SK-N-MC (cell line): ENCODE data around the gene PTPA.

Experiments
- DNase-seq: peaks from one replicate; pipeline ENCODE4 v3.0.0-alpha.2; 2011; ENCODE audit warnings: low read depth, low spot score
- H3K27ac ChIP-seq: fragments of 200-600 bp; sonication (generic); 2 replicates; pipeline ENCODE4 v1.5.1; 2016; ENCODE audit warnings: mixed run types
- H3K36me3 ChIP-seq: fragments of 200-600 bp; sonication (generic); 2 replicates; pipeline ENCODE4 v1.6.1; 2017; ENCODE audit warnings: antibody characterized with exemption, low read length, mixed read lengths; ENCODE audit not compliant: insufficient read depth
- H3K4me3 ChIP-seq: fragments of 200-600 bp; sonication (generic); 2 replicates; pipeline ENCODE4 v1.5.1; 2016
- H3K9ac ChIP-seq: fragments of 200-600 bp; sonication (generic); 2 replicates; pipeline ENCODE4 v1.8.0; 2017; ENCODE audit warnings: mixed run types, mixed read lengths; ENCODE audit not compliant: insufficient read length
- H3K9me3 ChIP-seq: fragments of 200-600 bp; sonication (generic); 2 replicates; pipeline ENCODE4 v1.6.1; 2017; ENCODE audit warnings: low read depth, mild to moderate bottlenecking, antibody characterized with exemption, low read length, moderate library complexity, mixed read lengths
- EZH2 ChIP-seq: fragments of 200-600 bp; sonication (generic); IDR thresholded peaks from one replicate; pipeline ENCODE4 v1.6.1; 2017; ENCODE audit warnings: antibody characterized with exemption
- FOXP2 ChIP-seq: optimal IDR thresholded peaks from 2 replicates; pipeline ENCODE3; 2011; ENCODE audit warnings: mild to moderate bottlenecking, moderate library complexity; ENCODE audit not compliant: insufficient read depth; ENCODE audit errors: extremely low read length, control extremely low read depth
- POLR2AphosphoS5 ChIP-seq: IDR thresholded peaks from 2 replicates; pipeline ENCODE4 v1.6.1; 2012; ENCODE audit warnings: mild to moderate bottlenecking, low read depth, low read length, borderline replicate concordance

PTPA gene

GRCh38 chr9:129148463-129149204, 37.4 kb downstream of the PTPA start:
- no peak for DNase-seq
- Histone ChIP-seq H3K27ac (no peak overlapping the region), H3K4me3 (no peak overlapping the region), H3K36me3 (peaks cover 6% of the 10 kb centered on the region; the same call in 1 of the 2 replicates), H3K9ac (no peak overlapping the region), H3K9me3 (no peaks in the 10 kb centered on the region)
- TF ChIP-seq FOXP2: no peak
- TF ChIP-seq POLR2AphosphoS5: no peak
- no peak for TF ChIP-seq EZH2

- TF ChIP-seq POLR2AphosphoS5: no peak
- no peak for TF ChIP-seq FOXP2
- TF ChIP-seq EZH2: no peak
These were observed 38.2 kb downstream of the PTPA start for GRCh38 chr9:129149442-129149841.

DNA sequence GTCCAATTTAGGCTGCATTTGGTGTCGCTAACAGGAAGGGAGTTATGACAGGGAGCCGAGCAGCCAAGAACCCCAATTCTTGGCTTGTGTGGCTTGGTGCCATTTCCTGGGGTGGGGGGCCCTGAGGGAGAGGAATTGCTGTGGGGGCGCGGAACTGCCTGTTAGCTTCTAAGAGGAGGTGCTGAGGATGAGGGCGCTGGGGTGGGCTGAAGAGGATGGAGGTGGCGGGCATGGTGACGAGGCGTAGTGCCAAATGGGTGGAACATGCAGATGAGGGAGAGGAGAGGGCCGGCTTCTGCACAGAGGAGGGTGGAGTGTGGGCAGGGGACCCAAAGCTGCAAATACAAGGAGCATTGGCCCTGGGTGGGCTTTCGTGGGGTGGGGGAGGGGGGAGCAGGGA, 38.9 kb downstream of the PTPA start:
- Histone ChIP-seq H3K9me3 (no peaks in the 10 kb centered on the region), H3K36me3 (no peaks in the 10 kb centered on the region), H3K27ac (no peak overlapping the region), H3K9ac (no peak overlapping the region), H3K4me3 (no peak overlapping the region)
- TF ChIP-seq EZH2 (no peak), POLR2AphosphoS5 (no peak), FOXP2 (no peak)
- DNase-seq: no peak

More at GRCh38 chr9:129149442-129149841, 38.2 kb downstream of the PTPA start:
- Histone ChIP-seq H3K27ac (no peak overlapping the region), H3K9ac (no peak overlapping the region), H3K9me3 (no peaks in the 10 kb centered on the region), H3K36me3 (no peaks in the 10 kb centered on the region), H3K4me3 (no peak overlapping the region)
- no peak for DNase-seq

DNA sequence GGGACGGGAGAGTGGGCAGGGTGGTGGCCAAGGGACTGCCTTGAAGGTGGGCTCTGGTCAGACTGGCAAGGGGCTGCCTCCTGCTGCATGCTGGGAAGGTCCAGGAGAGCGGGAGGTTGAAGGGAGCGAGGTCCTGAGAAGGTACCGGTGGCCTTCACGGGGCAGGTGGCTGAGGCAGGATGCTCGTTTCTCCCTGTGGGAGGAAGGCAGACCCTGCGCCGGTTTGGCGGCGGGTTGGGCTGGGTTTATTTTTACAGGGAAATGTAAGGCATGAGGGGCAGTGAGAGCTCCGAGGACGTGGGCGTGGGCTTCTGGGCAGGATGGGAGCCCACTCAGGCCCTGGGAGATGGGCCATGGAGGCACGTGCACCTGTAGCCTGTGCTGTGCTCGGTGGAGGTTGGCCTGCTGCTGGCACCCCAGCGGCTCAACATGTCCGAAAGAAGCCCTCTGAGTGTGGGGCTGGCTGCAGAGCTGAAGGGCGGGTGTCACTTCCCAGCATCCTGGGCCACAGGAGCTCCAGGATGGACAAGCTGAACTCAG, 39.5 kb downstream of the PTPA start:
- Histone ChIP-seq H3K9me3 (no peaks in the 10 kb centered on the region), H3K27ac (no peak overlapping the region), H3K9ac (no peak overlapping the region), H3K4me3 (no peak overlapping the region), H3K36me3 (no peaks in the 10 kb centered on the region)
- no peak for DNase-seq
- TF ChIP-seq EZH2: no peak
- no peak for TF ChIP-seq POLR2AphosphoS5
- TF ChIP-seq FOXP2: no peak

DNA sequence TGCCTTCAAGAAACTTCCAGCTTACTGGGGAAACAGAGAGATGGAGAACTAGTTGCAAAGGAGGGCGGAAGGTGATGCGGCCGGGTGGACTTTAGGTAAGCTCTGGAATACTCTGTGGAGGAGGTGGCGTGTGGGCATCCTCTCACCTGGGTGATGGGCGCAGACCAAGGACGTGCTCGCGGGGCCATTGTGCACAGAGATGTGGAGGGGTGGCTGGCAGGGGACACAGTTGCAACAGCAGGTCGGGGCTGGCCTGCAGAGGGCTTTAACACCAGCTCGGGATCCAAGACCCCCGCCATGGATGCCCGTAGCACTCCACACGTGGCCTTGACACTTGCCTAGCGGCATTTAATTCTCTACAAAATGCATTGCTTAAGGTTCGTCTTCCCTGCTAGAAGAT, 40.3 kb downstream of the PTPA start:
- no peak for TF ChIP-seq EZH2
- Histone ChIP-seq H3K27ac (no peak overlapping the region), H3K36me3 (no peaks in the 10 kb centered on the region), H3K4me3 (no peak overlapping the region), H3K9me3 (no peaks in the 10 kb centered on the region), H3K9ac (no peak overlapping the region)
- no peak for DNase-seq

- Histone ChIP-seq H3K9ac (no peak overlapping the region), H3K36me3 (no peaks in the 10 kb centered on the region), H3K27ac (no peak overlapping the region), H3K4me3 (no peak overlapping the region), H3K9me3 (no peaks in the 10 kb centered on the region)
- DNase-seq: no peak
- TF ChIP-seq POLR2AphosphoS5 (no peak), FOXP2 (no peak), EZH2 (no peak)
These were observed 43.8 kb downstream of the PTPA start for GRCh38 chr9:129154866-129155477.

DNA sequence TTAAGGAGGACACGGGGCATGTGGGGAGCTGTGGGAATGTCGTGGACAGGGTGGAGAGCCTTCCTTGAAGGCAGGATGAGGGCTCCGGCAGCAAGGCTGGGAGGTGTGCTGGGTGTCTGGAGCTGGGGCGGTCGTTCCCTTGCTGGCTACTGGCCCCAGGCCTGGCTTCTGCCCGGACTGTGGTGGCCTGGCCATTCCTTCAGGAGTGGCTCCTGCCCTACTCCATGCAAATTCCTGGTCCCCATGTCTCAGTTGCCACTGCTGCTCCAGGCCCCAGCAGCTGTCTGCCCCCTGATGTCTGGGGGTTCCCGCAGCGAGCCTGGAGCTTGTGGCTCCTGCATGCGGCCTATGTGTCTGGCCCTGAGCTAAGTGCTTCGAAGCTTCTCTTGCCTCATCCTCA, 44.9 kb downstream of the PTPA start:
- no peak for DNase-seq
- no peak overlapping the region for H3K4me3 ChIP-seq
- H3K27ac ChIP-seq: no peak overlapping the region
- no peaks in the 10 kb centered on the region for H3K36me3 ChIP-seq
- TF ChIP-seq FOXP2 (no peak), EZH2 (no peak), POLR2AphosphoS5 (no peak)
- H3K9me3 ChIP-seq: no peaks in the 10 kb centered on the region
- no peak overlapping the region for H3K9ac ChIP-seq

DNA sequence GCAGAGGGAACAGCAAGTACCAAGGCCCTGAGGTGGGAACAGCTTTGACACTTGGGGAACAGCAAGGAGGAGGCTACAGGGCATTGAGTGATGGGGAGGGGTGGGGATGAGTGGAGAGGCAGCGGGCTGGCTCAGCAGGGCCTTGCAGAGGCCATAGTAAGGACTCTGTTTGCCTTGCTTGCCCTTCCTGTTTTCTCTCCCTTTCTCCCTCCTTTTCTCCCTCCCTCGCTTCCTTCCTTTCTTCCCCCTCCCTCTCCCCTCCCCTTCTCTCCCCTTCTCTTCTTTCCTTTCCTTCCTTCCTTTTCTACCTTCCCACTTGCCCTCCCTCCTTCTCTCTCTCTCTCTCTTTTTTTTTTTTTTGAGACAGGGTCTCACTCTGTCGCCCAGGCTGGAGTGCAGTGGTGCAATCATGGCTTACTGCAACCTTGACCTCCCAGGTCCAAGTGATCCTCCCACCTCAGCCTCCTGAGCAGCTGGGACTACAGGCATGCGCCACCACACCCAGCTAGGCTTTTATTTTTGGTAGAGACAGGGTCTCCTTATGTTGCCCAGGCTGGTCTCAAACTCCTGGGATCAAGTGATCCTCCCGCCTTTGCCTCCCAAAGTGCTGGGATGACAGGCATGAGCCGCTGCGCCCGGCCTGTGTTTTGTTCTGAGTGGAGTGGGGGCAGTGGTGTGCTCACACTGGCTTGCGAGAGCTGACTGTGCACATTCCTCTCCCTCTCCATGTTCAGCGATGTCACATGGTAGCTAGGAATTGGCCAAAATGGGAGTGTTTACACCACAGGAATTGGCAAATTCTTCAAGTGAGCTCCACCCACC, 49.7 kb downstream of the PTPA start:
- Histone ChIP-seq H3K4me3 (no peak overlapping the region), H3K9ac (no peak overlapping the region), H3K27ac (no peak overlapping the region), H3K36me3 (no peaks in the 10 kb centered on the region), H3K9me3 (no peaks in the 10 kb centered on the region)
- no peak for DNase-seq
- TF ChIP-seq POLR2AphosphoS5 (no peak), EZH2 (no peak), FOXP2 (no peak)
